ENCODE data around the gene BRD3OS. TPM values are rescaled to one million over a fixed set of nuclear protein-coding genes. Genes with fewer than 3 reads are reported as not detected.

Gene BRD3OS, protein sequence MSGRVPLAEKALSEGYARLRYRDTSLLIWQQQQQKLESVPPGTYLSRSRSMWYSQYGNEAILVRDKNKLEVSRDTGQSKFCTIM
- total RNA-seq: 1 to 10 TPM; 6.3 to 6.7 TPM

DNA sequence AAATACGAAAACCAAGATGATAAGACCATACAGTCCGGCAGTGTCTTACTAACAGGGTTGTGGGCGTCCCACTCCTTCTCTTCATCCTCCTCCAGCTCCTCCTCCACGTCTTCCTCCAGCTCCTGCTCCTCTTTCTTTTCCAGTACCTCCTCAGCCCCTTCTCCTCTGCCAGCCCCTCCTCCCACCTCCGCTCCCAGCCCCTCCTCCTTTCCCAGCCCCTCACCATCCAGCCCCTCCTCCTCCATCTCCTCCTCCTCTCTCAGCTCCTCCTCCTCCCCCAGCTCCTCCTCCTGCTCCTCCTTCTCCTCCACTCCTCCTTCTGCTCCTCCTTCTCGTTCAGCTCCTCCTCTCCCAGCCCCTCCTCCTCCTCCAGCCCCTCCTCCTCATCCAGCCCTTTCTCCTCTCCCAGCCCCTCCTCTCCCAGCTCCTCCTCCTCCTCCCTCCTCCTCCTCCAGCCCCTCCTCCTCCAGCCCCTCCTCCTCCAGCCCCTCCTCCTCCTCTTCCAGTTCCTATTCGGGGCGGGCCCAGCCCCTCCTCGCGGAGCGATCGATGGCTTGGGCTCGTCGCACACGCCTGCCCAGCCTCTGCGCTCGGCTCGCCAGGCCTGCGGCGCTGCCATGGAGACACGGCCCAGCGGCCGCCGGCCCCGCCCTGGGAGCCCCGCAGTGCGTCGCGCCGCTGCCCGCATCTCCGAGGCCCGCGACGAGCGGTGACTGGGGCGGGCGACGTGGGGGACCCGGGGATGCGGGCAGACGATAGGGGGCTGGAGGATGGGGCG lies at the start of gene BRD3OS:
Gene BRD3OS, plus strand, starts transcription at position 654 of the 778 bp plus-strand sequence. CDS start 1,267 bp downstream, outside the sequence.
- peak; percentile 93 for DNase-seq
- Mint-ChIP-seq H3K27me3 (ENCODE audit: low read depth) (no peaks in the 10 kb centered on the region), H3K27ac (no peak within 1 kb of the TSS), H3K4me1 (ENCODE audit: low read depth) (peaks cover 11% of the 10 kb centered on the region), H3K4me3 (peak within 1 kb of the TSS; percentile 77), H3K36me3 (ENCODE audit: low read depth) (peaks cover 6% of the 10 kb centered on the region), H3K9me3 (no peaks in the 10 kb centered on the region)
- CTCF ChIA-PET: interaction anchor here (3.0 kb wide), 1 partner anchor 31 kb away, joined by 17 read pairs; no protein-coding TSS in a partner anchor
- intact Hi-C loops (cut with micrococcal nuclease): loop anchor here (1.0 to 5.0 kb wide), 4 partner anchors 30 to 139 kb away; partner anchors contain the start of genes BRD3, RNU6ATAC and WDR5

DNA sequence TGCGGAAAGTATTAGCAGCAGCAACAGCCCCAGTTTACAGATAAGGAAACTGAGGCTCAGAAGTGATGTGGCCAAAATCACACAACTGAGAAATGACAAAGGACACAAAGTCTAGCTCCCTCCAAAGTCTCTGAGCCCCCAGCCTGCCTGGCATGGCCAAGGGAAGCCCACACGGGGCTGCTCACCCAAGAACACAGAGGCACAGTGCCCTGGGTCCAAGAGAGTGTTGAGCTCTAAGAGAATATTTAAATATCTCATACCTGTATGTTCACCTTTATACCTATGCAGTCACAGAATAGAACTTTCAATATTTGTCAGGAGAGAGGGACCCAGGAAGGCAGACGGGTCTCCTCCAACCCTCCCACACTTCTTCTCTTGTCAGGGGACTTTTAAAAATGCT lies 49.8 kb upstream of the BRD3OS start:
- DNase-seq: no peak
- H3K9me3 Mint-ChIP-seq: no peaks in the 10 kb centered on the region
- H3K4me1 Mint-ChIP-seq (ENCODE audit: low read depth): no peaks in the 10 kb centered on the region
- CTCF ChIA-PET: no interaction called here
- intact Hi-C loops (cut with micrococcal nuclease): no loop called here
- no peak overlapping the region for H3K4me3 Mint-ChIP-seq
- H3K27ac Mint-ChIP-seq: no peak overlapping the region
- H3K36me3 Mint-ChIP-seq (ENCODE audit: low read depth): no peaks in the 10 kb centered on the region
- H3K27me3 Mint-ChIP-seq (ENCODE audit: low read depth): no peaks in the 10 kb centered on the region

DNA sequence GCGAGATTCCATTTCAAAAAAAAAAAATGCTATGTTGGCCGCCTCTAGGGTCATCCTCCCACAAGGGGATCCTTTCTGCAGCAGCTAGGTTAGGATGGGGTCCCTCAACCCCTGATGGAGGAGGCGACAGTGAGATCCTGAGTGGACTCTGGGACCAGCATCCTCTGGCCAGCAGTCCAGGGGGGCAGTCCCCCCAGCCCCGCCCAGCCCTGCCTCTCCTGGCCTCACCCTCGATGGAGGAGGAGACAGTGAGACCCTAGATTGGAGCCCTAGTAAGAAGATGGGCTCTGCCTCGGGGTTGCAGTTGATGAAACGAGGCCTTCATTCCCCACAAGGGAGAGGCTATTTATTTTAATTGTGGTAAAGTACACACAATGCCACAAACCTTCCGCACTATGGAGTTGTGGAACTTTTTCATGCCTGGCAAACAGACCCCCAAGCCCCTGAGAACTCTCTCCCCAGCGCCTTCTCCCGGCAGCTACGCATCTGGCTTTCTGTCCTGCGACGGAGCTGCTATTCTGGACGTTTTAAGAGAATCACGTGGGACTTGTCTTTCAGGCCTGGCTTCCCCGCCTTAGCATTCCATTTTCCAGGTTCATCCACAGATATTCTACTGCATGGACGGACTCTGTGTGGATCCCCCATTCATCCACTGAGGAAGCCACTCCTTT lies 49.0 kb upstream of the BRD3OS start:
- DNase-seq: no peak
- Mint-ChIP-seq H3K4me1 (ENCODE audit: low read depth) (no peaks in the 10 kb centered on the region), H3K9me3 (no peaks in the 10 kb centered on the region), H3K4me3 (no peak overlapping the region), H3K27ac (no peak overlapping the region), H3K36me3 (ENCODE audit: low read depth) (no peaks in the 10 kb centered on the region), H3K27me3 (ENCODE audit: low read depth) (no peaks in the 10 kb centered on the region)
- CTCF ChIA-PET: no interaction called here
- intact Hi-C loops (cut with micrococcal nuclease): no loop called here

DNA sequence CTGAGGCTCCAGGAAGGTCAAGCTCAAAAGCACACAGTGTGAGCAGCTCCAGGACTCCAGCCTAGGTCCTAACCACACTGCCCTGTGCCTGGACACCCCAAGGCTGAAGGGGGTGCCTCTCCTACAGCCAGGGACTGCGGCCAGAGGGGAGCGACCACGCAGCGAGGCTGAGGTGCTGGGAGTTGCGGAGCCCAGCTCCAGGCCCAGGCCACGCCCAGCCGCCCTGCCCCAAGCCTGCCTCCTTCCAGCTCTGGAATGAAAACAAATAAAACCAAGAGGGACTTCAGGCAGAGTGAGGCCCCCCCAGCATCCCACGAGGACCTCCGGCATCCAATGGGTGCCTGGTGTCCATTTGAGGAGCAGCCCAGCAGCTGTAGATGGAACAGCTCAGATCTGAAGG lies 48.4 kb upstream of the BRD3OS start:
- Mint-ChIP-seq H3K27me3 (ENCODE audit: low read depth) (no peaks in the 10 kb centered on the region), H3K27ac (no peak overlapping the region), H3K4me1 (ENCODE audit: low read depth) (no peaks in the 10 kb centered on the region), H3K4me3 (no peak overlapping the region), H3K9me3 (no peaks in the 10 kb centered on the region), H3K36me3 (ENCODE audit: low read depth) (no peaks in the 10 kb centered on the region)
- intact Hi-C loops (cut with micrococcal nuclease): no loop called here
- CTCF ChIA-PET: no interaction called here
- DNase-seq: no peak

DNA sequence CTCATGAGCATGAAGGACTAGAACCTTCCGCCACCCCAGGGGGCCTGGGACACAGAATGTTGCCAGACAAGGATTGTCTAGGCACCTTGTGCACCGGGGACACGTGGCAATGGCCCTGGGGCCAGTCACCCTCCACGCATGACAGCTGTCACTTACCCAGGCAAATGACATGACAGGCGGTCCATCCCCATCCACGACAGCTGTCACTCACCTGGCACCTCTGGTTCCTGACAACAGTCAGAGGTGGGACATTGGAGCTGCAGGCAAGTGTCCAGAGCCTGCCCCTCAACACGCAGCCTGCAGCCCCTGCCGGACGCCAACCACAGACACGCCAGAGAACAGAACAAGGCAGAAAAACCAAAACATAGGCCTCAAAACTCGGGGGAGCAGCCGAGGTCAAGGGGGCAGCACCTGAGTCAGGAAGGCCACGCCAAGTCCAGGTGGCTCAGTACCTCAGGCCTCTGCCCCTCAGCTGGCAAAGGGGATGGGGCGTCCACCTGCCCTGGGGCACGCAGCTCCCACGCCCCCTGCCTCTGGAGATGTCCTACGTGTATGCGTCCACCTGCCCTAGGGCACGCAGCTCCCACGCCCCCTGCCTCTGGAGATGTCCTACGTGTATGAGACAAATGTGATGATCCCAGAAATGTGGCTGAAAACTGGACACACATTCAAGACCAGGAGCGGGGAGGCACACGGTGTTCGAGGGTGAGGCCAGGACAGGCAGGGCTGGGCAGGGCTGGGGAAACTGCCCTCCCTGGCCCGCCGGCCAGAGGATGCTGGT lies 47.7 kb upstream of the BRD3OS start:
- Mint-ChIP-seq H3K36me3 (ENCODE audit: low read depth) (no peaks in the 10 kb centered on the region), H3K27ac (no peak overlapping the region), H3K4me1 (ENCODE audit: low read depth) (no peaks in the 10 kb centered on the region), H3K4me3 (no peak overlapping the region), H3K27me3 (ENCODE audit: low read depth) (no peaks in the 10 kb centered on the region), H3K9me3 (no peaks in the 10 kb centered on the region)
- intact Hi-C loops (cut with micrococcal nuclease): no loop called here
- no peak for DNase-seq
- CTCF ChIA-PET: no interaction called here

DNA sequence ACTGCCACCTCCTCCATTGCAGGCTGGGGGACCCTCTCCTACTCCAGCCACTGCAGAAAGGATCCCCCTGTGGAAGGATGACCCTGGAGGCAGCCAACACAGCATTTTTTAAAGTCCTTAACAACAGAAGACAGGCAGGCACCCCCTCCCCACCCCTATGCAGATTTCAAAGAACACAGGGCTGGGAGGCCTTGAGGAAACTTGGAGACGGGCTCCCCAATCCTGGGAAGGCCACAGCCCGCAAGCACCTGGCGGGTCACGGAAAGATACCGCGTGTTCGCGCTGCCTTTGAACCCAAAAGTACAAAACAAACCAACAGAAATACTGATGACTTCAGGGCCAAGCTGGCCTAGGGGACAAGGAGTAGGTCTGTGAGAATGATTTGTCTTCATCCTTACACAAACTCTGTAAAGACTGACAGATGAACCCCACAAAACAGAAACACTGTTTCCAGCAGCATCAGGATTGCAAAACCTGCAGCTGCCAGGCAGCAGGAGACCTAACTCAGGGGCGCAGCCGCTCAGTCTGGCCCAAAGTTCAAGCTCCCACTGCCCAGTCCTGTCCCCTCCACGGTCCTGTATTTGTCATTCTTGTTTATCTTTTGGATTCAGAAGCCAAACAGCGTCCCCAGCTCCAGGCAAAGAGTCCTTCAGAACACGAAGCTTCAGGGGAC lies 46.9 kb upstream of the BRD3OS start:
- no peaks in the 10 kb centered on the region for H3K4me1 Mint-ChIP-seq (ENCODE audit: low read depth)
- H3K27me3 Mint-ChIP-seq (ENCODE audit: low read depth): no peaks in the 10 kb centered on the region
- H3K4me3 Mint-ChIP-seq: no peak overlapping the region
- H3K9me3 Mint-ChIP-seq: no peaks in the 10 kb centered on the region
- intact Hi-C loops (cut with micrococcal nuclease): no loop called here
- H3K27ac Mint-ChIP-seq: no peak overlapping the region
- DNase-seq: no peak
- CTCF ChIA-PET: no interaction called here
- no peaks in the 10 kb centered on the region for H3K36me3 Mint-ChIP-seq (ENCODE audit: low read depth)

DNA sequence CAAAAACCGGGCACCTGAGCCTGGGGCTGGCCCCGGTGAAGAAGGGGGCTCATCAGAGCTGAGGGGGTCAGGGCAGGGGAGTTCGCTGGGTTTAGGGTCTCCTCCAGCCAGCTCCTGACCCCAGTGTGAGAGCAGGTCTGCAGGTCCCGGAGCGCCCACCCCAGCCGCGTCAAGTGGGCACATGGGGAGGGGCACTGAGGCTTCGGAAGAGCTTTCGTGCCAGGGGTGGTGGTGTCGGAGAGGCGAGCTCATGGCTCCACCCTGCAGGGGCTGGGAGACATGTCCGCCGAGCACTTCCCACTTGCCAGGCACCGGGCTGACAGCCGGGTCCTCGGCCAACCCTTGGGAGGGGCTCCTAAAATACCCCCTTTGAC lies 46.4 kb upstream of the BRD3OS start:
- Mint-ChIP-seq H3K9me3 (no peaks in the 10 kb centered on the region), H3K4me1 (ENCODE audit: low read depth) (no peaks in the 10 kb centered on the region), H3K27ac (no peak overlapping the region), H3K4me3 (no peak overlapping the region), H3K36me3 (ENCODE audit: low read depth) (no peaks in the 10 kb centered on the region), H3K27me3 (ENCODE audit: low read depth) (no peaks in the 10 kb centered on the region)
- DNase-seq: no peak
- CTCF ChIA-PET: no interaction called here
- intact Hi-C loops (cut with micrococcal nuclease): no loop called here

DNA sequence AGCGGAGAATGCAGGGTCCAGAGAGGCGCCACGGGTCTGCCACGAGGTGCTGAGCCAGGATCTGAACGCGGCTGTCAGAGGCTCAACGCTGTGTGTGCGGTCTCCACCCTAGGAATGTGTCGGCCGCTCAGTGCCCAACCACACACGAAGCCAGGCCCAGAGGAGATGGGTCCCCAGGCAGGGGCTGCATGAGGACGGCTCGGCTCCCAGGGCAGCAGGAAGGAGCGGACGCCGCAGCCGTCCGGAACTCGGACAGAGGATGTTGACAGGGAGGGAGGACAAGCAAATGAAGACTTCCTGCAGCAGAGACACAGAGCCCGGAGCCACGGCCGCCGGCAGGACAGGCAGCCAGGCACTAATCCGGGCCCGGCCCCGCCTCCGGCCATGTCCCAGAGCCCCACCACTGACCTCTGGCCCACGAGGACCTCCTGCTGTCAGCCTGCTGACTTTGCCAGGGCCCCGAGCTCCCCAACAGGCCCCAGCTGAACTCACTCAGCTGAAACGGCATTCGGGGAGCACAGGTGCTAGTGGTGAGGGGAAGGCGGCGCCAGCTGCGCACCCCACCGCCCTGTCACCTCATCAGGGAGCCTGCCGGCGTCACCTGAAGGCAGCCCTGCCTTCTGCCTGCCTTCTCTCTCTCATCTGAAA lies 45.9 kb upstream of the BRD3OS start:
- Mint-ChIP-seq H3K4me3 (no peak overlapping the region), H3K27me3 (ENCODE audit: low read depth) (no peaks in the 10 kb centered on the region), H3K27ac (no peak overlapping the region), H3K9me3 (no peaks in the 10 kb centered on the region), H3K4me1 (ENCODE audit: low read depth) (no peaks in the 10 kb centered on the region), H3K36me3 (ENCODE audit: low read depth) (no peaks in the 10 kb centered on the region)
- DNase-seq: no peak
- CTCF ChIA-PET: no interaction called here
- intact Hi-C loops (cut with micrococcal nuclease): no loop called here

DNA sequence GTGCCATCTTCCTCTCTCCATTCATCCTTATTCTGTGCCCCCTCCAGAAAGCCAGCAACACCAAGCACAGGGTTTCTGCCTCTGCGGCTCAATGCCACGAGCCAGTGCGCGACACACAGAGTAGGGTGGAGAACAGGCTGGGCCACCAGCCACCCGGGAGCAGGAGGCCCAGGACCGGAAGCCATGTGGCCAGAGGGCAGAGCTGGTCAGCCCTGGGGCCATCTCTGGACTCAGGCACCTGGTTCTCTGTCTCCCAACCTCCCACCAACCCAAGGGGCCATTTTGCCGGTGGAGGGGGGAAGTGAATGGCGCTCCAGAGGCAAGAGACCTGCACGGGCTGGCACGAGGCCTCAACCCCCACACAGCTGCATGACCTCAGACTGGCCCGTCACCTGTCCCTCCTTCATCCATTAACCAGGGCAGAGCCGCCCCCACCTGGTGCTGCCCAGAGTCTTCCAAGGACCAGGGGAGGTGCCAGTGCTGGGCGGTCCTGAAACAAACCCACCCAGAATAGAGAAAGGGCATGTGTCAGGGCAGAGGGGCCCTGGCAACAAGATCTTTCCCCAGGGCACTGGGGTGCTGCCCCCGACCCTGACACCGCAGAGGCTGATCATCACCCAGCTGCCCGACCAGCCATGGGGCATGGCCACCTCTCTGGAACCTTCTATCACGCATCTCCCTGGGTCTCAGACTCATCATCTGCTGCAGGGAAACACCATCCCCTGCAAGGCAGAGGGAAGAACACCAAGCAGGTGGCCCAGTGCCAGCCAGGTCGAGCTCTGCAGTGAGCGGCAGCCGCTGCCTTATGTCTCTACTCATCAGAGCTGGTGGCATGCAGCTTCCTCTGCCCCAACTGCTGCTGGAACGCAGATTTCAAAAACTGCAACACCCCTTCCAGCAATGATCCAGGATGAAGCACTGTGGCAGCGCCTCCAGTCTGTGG lies 45.1 kb upstream of the BRD3OS start:
- no peak for DNase-seq
- Mint-ChIP-seq H3K27ac (no peak overlapping the region), H3K36me3 (ENCODE audit: low read depth) (no peaks in the 10 kb centered on the region), H3K9me3 (no peaks in the 10 kb centered on the region), H3K4me1 (ENCODE audit: low read depth) (no peaks in the 10 kb centered on the region), H3K4me3 (no peak overlapping the region), H3K27me3 (ENCODE audit: low read depth) (no peaks in the 10 kb centered on the region)
- intact Hi-C loops (cut with micrococcal nuclease): no loop called here
- CTCF ChIA-PET: interaction anchor here (1.3 kb wide), 1 partner anchor 14 kb away, joined by 6 read pairs; no protein-coding TSS in a partner anchor

DNA sequence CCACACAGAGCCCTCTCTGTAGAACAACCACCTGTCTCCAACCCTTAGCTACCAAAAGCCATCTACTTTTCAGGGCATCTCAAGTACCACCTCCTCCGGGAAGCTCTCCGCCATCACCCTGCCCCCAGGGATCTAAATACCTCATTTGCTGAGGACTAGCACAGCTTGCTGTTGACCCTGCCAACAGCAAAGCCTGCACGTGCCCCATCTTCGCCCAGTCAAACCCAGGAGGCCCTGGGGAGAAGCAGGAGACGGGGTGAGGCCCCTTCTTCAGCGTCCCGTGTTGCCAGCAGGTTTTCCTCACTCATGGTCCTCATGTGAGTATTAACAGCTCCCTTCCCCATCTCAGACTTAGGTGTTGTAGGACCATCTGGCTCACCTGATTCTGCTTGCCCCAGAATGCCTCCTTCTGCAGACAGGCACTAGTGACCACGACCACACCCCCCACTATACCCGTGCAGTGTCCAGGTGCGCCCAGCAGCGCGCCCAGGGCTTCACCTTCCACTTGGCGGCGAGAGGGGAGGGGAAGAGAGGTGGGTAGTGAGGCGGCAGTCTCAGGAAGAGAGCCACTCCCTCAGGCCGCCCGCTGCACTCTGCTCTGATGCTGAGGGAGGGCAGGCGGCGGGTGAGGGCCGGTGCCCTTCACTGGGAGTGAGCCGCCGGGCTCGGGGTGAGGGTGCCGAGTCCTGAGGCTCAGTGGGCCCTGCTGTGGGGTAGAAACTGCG lies 44.3 kb upstream of the BRD3OS start:
- Mint-ChIP-seq H3K4me1 (ENCODE audit: low read depth) (no peaks in the 10 kb centered on the region), H3K9me3 (no peaks in the 10 kb centered on the region), H3K36me3 (ENCODE audit: low read depth) (no peaks in the 10 kb centered on the region), H3K27me3 (ENCODE audit: low read depth) (no peaks in the 10 kb centered on the region), H3K4me3 (no peak overlapping the region), H3K27ac (no peak overlapping the region)
- CTCF ChIA-PET: interaction anchor here (1.3 kb wide), 1 partner anchor 13 kb away, joined by 6 read pairs; no protein-coding TSS in a partner anchor
- DNase-seq: no peak
- intact Hi-C loops (cut with micrococcal nuclease): no loop called here
